ENCODE results near the gene SPOP.

DNA sequence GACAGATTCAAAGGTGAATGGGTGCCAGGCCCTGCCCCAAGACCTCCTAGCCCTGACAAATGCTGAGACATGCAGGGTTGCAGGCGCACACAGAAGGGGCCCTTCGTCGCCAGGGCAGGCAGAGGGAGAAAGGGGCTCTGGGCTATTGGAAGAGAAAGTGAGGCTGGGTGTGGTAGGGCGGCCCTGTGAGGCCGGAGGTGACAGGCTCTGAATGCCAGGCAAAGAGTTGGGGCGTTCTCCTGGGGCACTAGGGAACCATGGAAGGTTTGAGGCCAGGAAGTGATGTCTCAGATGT is 128.6 kb downstream of the SPOP start:
- TF ChIP-seq, protein P1, sequence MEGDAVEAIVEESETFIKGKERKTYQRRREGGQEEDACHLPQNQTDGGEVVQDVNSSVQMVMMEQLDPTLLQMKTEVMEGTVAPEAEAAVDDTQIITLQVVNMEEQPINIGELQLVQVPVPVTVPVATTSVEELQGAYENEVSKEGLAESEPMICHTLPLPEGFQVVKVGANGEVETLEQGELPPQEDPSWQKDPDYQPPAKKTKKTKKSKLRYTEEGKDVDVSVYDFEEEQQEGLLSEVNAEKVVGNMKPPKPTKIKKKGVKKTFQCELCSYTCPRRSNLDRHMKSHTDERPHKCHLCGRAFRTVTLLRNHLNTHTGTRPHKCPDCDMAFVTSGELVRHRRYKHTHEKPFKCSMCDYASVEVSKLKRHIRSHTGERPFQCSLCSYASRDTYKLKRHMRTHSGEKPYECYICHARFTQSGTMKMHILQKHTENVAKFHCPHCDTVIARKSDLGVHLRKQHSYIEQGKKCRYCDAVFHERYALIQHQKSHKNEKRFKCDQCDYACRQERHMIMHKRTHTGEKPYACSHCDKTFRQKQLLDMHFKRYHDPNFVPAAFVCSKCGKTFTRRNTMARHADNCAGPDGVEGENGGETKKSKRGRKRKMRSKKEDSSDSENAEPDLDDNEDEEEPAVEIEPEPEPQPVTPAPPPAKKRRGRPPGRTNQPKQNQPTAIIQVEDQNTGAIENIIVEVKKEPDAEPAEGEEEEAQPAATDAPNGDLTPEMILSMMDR (IDR thresholded peaks at IDR 0.05) = no peak
- no peak for TF ChIP-seq POLR2A (IDR thresholded peaks at IDR 0.05)
